Subcutaneous adipose tissue (tissue), 4 donors: ENCODE results near the gene RHOD. TPM values are rescaled to one million over a fixed set of nuclear protein-coding genes. Genes with fewer than 3 reads are reported as not detected.

ENCODE experiments used
- total RNA-seq, 4 donors: library from RNA; depleted of rRNA; stranded (reverse); fragments of >200 nt; gene quantifications; one replicate each; pipeline ENCODE4 v1.1.0, GENCODE V29; 2016
- TF ChIP-seq, protein P1 (sequence below): fragments of 450-650 bp; IDR thresholded peaks from one replicate; pipeline ENCODE4 v1.5.1; 2016; ENCODE audit warnings: low read depth, mild to moderate bottlenecking, control low read depth, antibody characterized with exemption, moderate library complexity

The RHOD gene
- total RNA-seq, 4 donors from 2014 or later: 8.6 to 21.4 (median 13.9) TPM

DNA sequence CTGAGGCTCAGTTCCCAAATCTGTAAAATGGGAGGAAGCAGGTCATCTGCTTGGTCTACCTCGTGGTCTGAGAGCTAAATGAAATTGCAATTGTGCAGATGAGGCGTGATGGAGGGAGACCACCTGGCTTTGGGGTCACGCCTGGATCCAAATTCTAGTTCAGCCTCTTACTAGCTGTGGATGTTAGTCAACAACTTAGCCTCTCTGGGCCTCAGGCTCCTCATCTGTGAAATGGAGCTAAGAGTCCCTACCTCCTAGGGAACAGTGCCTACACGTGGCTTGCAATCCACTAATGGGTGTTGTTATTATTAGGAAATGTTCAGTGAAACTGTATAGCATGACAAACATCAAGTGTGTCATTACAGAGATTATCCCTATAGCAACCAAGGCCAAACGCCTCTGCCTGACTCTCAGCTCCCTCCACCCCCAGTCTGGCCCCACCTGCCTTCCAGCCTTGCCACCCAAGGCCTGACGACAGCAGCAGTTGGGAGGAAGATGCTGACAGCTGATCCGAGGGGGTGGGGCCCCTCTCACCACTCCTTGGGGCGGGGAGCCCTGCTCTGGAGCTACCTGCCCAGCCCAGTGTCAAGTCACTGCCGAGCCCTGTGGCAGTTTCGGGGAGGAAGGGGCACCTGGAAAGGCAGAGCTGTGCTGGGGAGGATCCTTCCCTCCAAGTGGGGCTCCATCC is 1.7 kb upstream of the RHOD start:
- TF ChIP-seq, protein P1, sequence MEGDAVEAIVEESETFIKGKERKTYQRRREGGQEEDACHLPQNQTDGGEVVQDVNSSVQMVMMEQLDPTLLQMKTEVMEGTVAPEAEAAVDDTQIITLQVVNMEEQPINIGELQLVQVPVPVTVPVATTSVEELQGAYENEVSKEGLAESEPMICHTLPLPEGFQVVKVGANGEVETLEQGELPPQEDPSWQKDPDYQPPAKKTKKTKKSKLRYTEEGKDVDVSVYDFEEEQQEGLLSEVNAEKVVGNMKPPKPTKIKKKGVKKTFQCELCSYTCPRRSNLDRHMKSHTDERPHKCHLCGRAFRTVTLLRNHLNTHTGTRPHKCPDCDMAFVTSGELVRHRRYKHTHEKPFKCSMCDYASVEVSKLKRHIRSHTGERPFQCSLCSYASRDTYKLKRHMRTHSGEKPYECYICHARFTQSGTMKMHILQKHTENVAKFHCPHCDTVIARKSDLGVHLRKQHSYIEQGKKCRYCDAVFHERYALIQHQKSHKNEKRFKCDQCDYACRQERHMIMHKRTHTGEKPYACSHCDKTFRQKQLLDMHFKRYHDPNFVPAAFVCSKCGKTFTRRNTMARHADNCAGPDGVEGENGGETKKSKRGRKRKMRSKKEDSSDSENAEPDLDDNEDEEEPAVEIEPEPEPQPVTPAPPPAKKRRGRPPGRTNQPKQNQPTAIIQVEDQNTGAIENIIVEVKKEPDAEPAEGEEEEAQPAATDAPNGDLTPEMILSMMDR: no peak

DNA sequence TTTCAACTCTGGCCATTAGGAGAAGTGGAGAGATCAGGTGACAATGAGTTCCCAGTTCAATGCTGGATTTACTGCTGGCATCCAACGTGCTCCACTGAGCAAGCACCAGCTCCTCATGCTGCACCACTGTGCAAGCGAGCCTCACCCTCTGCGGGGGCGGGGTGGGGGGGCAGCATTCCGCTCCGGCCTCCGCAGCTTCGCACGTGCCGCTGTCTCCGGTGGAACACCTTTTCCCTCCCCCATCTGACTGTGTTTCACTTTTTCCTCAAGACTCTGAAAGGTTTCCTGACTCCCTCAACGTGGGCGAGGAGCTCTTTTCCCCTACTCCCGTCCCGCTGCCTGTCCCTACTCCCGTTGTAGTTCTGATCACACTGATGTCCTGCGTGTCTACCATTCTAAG is 835 bp upstream of the RHOD start:
- TF ChIP-seq, protein P1: no peak

DNA sequence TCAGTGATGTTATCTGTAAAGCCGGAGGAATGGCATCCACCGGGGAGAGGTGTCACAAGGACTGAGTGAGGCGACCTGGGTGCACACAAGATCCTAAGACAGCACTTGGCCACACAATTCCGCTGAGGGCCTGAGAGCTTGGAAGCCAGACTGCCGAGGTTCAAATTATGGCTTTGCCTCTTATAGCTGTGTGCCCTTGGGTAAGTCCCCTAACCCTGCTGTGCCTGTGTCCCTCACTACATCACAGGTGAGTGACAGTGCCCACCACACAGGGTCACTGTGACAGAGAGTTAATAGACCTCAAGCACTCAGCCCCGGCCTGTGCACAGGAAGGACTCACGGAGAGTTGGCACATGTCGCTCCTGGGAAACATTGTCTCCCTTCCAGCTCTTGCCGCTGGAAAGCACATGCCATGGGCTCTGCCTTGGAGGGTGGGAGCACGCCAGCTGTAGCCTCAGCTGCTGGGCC is 592 bp downstream of the RHOD start:
- TF ChIP-seq, protein P1: no peak

DNA sequence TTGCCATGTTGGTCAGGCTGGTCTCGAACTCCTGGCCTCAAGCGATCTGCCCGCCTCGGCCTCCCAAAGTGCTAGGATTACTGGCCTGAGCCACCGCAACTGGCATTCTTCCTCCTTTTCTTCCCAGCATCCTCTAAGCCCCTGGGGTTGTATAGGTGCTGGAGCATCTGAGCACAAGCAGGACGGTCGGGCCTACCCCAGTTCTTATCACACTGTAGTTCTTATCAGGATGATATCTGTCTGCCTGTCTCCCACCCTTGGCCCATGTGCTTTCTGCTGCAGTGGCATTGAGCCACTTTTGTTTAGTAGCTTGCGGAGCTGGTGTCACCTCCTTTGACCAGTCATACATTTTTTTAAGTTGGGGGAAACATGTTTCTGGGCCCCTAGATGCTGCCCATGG is 1.9 kb downstream of the RHOD start:
- TF ChIP-seq, protein P1: no peak

DNA sequence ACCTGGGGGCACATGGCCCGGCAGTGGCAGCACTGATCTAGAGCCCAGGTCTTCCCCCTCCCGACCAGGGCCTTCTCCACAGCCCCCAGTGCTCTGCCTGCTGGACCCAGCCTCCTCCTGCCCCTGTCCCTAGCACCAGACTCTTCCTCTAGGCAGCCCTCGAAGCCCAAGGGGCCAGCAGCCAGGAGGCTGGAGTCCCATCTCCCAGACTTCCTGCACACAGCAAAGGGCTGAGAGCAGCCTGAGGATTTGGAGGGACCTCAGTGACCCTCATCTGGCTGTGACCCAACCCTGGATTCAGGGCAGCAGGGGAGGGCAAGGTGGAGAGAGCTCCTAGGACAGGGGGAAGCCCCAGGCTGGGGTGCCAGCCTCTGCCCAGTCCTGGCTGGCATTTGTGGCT is 3.0 kb downstream of the RHOD start:
- TF ChIP-seq, protein P1: no peak

DNA sequence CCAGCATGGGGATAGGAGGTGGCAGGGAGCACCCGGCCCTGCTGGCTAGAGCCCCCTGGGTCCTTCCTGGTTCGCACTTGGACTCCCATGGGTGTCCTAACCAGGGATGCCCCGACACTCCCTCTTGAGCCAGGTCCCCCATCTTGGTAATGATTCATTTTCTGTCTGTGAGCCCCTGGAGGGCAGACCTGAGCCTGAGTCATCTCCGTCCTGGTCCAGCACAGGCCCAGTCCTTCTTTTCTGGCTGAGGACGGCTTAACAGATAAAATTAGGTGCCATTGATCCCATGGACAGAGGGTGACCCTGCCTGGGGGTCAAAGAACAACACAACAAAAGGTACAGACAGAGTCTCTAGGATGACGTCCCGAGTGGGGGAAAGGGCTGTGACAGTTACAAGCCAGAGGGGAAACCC is 3.5 kb downstream of the RHOD start:
- TF ChIP-seq, protein P1: no peak

DNA sequence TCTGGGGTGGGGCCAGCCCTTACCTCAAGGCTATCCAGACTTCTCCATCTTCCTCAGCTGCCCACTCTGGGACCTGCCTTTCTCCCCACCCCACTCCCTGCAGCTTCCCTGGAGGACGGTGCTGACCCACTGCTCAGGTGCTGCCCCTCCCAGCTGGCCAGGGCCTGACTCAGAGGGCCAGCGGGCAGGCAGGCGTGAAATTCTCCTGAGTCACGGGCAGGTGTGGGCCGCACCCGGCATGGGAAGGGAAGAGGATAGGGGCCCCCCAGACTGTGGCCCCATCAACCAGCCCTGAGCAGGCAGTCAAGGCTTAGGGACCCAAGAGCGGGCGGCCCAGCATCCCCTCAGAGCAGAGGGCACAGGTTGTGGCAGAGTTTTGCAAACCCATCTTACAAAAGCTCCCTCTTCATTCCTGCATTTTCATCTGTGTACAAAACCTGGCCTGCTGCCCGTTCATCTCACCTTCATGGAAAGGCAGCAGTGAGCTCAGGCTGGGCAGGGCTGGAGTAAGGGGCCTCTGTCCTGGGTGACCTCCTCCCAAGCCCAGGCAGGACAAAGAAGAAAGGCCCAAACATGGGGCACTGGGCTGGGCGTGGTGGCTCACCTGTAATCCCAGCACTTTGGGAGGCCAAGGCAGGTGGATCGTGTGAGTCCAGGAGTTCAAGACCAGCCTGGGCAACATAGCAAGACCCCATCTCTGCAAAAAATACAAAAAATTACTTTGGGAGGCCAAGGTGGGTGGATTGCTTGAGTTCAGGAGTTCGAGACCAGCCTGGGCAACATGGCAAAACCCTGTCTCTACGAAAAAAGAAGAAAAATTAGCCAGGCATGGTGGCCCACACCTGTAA is 6.1 kb downstream of the RHOD start:
- TF ChIP-seq, protein P1: no peak
